Measurements from ENCODE around the gene MREG.

GRCh38 chr2:215911301-215912085 is 101.9 kb downstream of the MREG start:
- TF ChIP-seq CTCF (IDR thresholded peaks at IDR 0.05) (no peak), POLR2A (IDR thresholded peaks at IDR 0.05) (no peak), EP300 (IDR thresholded peaks at IDR 0.05) (no peak)
